HG03354 (cell line): Measurements from ENCODE around the gene MTHFSD.

Experiments
- ATAC-seq: cut with Tn5 transposase; IDR thresholded peaks from one replicate; pipeline ENCODE4 v1.9.1; 2021; ENCODE audit warnings: mild to moderate bottlenecking; ENCODE audit not compliant: unreplicated experiment, poor library complexity, severe bottlenecking

Gene MTHFSD

DNA sequence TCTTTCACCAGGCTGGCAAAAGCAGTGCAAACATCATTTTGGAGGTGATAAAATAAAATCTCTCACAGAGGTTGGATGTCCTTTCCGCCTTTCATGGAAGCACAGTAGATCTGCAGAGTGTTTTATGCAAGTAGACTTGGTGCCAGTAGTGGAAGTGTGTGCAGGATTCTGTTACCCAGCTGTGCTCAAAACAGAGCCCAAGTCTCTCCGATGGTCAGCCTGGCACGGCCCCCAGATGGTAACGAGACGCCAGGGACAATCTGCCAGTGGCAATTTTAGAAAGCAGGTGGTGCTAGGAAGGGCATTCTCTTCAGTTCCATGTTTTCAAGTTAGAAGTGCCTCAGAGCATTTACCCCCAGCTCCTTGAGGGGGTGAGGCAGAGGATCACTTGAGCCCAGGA, 1.5 kb upstream of the MTHFSD start:
- no peak for ATAC-seq

GRCh38 chr16:86555704-86556075, 655 bp upstream of the MTHFSD start:
- no peak for ATAC-seq

GRCh38 chr16:86554599-86554916, 477 bp downstream of the MTHFSD start:
- ATAC-seq = peak; percentile 14

DNA sequence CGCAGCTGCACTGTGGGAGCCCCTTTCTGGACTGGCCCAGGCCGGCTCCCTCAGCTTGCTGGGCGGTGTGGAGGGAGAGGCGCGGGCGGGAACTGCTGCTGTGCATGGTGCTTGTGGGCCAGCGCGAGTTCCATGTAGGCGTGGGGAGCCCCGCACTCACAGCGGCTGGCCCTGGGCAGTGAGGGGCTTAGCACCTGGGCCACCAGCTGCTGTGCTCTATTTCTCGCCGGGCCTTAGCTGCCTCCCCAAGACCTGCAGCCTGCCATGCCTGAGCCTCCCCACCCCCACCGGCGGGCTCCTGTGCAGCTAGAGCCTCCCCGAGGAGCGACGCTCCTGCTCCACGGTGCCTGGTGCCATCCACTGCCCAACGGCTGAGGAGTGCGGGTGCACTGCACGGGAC, 1.7 kb downstream of the MTHFSD start:
- no peak for ATAC-seq

- ATAC-seq = no peak
These were observed 4.8 kb downstream of the MTHFSD start for GRCh38 chr16:86550281-86550680.

DNA sequence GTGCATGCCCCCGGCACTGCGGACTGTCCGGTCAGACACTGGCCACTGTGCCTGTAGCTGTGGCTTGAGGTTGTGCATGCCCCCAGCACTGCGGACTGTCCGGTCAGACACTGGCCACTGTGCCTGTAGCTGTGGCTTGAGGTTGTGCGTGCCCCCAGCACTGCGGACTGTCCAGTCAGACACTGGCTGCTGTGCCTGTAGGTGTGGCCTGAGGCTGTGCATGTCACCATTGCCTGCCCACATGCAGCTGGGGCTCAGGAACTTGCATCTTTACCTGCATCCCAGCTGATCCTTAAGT, 5.2 kb downstream of the MTHFSD start:
- no peak for ATAC-seq

DNA sequence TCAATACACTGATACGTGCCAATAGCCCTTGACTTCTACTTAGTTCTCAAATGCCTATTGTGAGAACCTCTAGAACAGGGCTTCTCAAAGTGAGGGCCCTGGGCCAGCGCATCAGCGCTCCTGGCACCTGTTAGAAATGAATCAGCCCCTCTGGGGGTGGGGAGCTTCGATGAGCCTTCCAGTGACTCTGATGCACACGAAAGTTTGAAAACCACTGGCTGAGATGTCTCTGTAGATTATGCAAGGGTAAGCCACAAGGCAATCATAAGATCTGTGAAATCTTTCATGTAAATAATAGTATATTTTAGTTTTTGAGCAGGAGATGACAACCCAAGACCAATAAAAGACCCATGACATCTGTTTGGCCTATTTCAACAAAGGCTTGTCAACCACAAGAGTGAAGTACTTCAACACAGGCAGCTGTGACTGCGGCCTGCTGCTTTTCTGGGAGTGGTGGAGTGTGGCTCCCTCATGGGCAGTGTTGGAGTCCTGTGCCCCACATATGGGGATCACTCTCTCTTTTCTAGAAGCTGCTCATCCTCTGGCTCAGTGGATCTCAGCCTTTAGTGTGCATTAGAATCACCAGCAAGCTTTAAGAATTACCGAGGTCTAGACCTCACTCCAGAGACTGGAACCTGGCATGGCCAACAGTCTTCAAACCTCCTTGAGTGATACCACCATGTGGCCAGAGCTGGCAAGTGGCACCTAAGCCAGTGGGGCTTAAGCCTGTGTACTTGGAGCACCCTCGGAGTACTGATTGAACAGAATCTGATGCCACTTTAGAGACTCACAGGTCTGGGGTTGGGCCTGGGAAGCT, 5.8 kb downstream of the MTHFSD start:
- ATAC-seq = no peak

GRCh38 chr16:86547286-86547685, 7.7 kb downstream of the MTHFSD start:
- no peak for ATAC-seq

- no peak for ATAC-seq
These were observed 8.4 kb downstream of the MTHFSD start for GRCh38 chr16:86546638-86547013.

GRCh38 chr16:86545954-86546637, 8.9 kb downstream of the MTHFSD start:
- ATAC-seq = no peak

GRCh38 chr16:86545481-86545880, 9.6 kb downstream of the MTHFSD start:
- ATAC-seq = no peak

DNA sequence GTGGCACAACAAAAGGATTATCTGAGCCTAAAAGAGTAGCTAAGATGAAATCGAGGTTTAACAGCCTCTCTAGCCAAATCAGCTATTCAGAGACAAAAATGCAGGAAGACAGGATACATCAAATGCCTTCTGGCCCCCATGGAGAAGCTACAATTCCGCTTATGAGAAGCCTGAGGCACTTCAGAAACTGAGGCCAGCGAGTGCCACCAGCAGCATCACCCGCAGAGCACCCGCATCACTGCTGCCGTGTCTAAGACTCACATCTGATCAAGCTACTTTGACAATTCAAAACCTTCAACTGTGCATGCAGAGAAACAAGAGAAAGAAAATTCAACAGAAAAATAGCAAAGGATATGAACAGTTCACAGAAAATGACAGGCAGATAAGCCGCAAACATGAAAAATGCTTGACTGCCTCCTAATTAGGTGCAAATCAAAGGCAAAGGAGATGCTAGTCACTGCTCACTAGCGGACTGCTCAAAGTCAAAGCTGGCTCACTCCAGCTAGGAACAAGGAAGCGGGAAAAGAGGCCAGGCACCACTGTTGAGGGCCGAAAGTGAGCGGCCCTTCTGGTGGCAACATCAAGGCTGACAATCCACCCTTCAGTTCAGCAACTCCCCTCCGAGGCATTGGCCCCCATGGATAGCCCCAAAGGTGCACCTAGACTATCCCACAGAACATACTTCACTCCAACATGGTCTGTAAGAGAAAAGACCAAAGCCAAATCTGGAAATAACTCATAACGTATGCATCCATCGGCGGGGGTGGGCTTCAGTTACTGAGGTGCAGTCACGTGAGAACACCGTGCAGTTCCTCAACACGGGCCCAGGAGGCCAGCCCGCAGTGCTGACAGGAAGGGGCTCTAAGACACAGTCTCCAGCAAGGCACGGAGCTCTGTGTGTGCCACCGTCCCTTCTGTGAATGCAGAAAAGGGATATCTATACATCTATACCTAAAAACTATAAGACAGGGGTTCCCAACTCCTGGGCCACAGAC, 12.0 kb downstream of the MTHFSD start:
- no peak for ATAC-seq

DNA sequence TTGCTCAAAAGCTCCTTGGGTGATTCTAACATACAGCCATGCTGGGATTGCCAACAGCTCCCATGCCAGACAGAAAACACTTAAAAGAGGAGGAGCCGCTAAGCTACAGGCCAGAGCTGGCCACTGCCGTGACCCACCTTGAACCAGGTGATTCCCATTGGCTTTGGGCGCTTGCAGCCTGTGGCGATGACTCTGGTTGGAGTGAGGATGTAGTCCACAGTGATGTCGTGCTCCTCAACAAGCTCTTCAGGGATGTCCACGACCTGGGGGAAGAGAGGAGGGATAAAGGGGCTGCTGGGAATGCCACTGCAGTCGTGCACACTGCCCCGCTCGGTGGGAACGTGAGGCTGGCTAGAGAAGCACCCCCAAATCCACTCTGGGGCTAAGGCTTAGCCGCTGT, 13.5 kb downstream of the MTHFSD start:
- no peak for ATAC-seq

- no peak for ATAC-seq
These were observed 14.1 kb downstream of the MTHFSD start for GRCh38 chr16:86540894-86541293.

DNA sequence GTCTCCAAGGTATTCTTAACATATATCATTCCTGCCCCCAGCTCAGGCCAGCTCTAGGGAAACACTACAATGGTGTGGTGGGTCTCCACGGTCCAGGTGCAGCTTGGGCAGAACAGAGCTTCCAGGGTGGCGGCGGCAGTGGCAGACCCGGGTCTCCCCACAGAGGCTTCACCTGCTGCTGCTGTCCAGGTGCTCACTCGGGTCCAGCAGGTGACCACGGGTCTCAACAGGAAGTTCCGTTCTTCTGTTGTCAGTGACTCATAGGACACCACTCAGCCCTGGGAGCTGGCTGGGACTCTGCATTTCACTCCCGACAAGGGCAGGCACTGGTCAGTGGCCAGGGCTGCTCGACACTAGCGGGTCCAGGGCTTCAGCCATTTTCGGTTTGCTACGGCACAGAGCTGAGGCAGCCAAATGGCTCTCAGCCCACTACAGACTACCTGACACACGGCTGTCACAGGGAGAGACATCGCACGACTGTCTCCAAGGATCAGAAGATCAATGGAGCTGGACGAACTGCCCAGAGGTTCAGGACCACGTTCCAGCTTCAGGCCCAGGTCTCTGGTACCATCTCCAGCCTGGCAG, 16.7 kb downstream of the MTHFSD start:
- no peak for ATAC-seq

DNA sequence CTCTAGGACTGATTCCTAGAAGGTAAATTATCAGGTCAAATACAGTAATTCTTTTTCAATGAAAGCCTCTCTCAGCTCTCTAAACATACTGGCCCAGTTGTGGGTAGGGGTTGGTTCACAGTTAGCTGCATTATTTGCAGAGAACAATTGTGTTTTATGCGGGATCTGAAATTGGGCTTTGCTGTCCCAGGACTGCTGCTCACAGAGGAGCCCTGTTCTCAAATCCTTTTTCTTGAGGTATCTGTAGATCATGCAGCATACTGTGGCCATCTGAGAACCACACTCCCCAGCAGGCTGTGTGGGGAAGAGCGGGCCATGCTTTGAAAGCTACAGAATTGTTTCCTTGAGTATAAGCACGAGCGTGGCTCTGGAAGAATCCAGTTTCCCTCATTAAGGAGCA, 17.5 kb downstream of the MTHFSD start:
- no peak for ATAC-seq

GRCh38 chr16:86536621-86537020, 18.4 kb downstream of the MTHFSD start:
- ATAC-seq = no peak

DNA sequence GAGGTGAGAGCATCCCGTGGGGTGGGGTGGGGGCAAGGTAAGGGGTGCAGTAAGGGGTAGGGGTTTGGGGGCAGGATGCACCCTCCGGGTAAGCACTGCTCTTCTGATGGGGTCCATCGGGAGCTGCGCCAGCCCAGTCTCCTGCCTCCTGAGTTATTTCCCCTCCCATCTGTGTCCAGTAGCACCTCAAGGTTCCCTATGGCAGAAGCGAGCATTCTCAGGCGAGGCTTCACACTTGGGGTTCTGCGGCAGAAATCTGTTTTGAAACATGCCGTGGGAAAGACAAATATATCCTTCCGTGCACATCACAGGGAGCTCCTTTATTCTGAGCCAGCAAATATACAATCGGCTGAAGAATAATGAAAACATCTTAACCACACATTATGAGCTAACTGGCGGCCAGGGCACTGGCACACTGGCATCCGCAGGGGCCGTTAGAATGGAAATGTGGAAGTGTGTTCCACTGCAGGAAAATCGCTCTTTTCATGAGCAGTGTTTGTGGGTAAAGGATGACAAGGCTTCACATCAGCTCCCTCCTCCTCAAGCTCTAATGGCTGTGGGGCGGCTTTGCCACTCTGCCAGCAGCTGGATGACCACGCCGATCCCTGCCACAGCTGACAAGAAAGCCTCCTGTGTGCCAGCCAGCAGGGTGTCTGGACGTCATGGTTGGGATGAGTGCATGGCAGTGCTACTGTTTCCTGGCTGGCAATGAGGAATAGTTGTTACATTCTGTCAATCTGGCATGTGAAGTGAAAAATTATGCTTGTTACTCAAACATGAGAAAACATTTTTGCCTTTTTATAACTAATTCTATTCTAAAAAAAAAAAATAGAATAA, 20.0 kb downstream of the MTHFSD start:
- ATAC-seq = no peak

DNA sequence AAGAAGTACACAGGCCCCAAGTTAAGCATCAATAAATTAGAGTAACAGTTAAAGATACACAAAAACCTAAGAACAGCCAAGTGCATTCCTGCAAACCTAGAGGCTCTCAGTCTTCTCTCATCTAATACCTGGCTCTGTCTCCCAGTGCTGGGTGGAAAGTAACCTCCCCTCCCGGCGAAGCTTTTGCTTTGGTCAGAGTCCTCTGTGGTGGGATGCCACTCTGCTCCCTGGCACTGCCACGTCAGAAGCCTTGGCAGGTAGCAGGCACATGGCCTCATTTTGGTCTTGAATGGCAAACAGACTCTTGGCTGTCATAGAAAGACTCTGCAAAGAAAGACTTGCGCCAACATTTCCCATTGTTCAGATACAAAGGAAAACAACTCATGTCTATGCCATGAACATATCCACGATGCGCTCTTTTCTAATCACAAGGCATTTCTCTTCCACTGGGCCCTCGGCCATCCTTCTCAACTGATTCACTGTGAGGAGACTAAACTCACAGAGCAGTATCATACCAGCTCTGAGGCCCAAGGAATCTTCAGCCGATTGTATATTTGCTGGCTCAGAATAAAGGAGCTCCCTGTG, 21.2 kb downstream of the MTHFSD start:
- no peak for ATAC-seq
